SIG-M5 treated with dmso at 0.1 percent for 504 hours (cell line): ENCODE data around the gene CCN5.

Source experiments
- DNase-seq: peaks from one replicate; lab custom pipeline; 2025; ENCODE audit not compliant: unreplicated experiment; lab: John Stamatoyannopoulos, UW

Gene CCN5

DNA sequence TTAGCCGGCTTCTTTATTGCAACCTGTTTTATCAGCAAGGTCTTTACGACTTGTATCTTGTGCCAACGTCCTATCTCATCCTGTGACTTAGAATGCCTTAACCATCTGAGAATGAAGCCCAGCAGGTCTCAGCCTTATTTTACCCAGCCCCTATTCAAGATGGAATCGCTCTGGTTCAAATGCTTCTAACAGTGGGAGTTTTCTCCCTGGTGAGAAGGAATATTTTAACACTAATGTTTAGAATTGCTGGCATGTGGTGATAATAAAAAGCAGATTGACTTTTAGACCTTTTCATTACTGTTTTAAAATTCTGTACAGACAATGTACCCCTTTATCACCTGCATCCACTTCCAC, 20.6 kb downstream of the CCN5 start:
- no peak for DNase-seq

DNA sequence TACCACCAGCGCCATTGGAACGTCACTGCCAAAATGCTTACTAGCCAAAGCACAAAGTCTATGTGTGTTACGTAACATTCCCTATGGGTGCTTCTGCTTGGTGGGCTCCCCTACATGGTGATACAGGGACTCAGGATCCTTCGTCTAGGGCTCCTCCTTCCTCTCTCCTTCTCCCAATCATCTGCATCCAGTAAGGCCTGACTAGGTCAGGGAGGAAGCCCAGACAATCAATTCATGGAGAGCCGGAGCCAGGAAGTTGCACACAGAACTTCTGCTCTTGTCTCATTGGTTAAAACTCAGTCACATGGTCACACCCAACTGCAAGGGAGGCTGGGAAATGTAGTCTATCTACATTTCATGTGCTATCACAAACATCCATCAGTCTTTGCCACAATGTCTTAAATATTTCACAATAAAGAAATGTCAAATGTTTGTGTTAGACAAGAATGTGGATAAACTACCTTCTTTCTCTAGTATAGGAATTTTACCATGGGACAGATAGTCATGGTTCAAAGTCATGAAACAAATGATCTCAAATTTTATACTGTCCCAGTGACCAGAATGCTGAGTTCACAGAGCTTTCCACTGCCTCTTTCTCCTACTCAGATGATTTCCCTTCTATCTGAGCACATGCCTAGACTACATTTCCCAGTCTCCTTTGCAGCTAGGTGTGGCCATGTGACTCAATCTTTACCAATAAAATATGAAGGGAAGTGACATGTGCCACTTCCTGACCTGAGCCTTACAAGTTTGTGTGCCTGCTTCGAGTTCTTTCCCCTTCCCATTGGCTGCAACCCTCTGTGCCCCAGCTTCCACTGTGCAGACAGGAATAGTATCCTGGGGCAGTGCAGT, 21.2 kb downstream of the CCN5 start:
- peak; percentile 93 for DNase-seq

DNA sequence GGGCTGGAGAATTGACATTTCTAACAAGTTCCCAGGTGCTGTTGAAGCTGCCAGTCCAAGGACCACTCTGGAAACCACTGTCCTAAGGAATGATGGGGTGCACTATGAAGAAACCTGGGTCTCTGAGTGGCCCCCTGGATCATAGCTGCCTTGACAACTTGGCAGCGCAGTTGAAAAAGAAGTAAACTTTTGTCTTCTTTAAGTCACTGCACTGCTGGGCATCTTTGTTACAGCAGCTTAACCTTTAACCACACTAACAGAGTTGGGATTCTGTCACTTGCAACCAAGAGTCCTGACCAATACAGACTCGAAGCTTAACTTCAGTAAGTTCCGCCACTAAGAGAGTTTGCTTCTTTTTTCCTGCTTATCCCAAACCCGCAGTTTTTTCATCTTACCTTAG, 21.9 kb downstream of the CCN5 start:
- no peak for DNase-seq

DNA sequence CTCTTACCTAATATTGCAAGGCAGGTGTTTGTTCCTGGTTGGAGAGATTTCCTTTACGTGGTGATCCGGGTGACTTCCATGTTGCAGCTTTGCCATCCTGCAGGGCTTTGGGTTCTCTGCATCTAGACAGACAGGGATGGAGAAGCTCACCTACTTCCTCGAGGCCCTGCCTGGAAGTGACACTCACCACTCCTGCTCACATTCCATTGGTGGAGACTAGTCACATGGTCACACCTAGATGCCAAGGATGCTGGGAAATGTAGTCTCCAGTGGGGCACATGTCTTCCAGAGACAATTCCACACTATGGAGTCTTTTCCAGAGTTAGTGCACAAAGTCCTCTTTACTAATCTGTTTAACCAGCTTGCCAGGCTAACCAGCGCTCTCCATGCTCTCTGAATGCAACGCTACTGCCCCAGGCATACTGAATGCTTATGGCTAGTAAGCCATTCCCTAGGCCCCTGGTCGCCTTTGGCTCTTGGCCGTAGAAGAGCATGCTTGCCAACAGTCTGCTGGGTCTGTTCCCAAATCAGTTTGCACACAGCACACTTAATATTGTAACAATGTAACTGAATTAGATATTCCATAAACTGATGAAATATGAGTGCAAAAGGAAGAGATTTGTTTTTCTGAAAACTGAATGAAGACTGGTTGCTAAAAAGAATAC, 23.8 kb downstream of the CCN5 start:
- DNase-seq = peak; percentile 65

DNA sequence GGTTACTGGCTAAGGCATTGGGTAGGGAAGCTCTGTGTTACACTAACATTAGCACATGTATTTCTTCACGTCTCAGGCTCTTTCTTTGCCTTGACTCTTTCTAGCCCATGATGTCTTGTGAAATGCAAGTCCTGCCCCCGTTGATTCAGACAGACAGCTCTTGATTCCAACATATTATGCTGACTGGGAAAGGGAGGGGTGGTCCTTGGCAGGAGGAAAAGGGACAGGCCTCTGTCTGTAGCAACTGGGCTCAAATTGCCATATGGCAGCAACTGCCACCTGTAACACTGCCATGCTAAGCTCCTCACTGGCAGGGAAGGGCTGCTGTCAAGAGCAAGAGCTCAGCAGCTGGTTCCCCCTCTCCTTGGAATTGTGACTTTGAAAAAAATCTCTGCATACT, 24.8 kb downstream of the CCN5 start:
- no peak for DNase-seq

DNA sequence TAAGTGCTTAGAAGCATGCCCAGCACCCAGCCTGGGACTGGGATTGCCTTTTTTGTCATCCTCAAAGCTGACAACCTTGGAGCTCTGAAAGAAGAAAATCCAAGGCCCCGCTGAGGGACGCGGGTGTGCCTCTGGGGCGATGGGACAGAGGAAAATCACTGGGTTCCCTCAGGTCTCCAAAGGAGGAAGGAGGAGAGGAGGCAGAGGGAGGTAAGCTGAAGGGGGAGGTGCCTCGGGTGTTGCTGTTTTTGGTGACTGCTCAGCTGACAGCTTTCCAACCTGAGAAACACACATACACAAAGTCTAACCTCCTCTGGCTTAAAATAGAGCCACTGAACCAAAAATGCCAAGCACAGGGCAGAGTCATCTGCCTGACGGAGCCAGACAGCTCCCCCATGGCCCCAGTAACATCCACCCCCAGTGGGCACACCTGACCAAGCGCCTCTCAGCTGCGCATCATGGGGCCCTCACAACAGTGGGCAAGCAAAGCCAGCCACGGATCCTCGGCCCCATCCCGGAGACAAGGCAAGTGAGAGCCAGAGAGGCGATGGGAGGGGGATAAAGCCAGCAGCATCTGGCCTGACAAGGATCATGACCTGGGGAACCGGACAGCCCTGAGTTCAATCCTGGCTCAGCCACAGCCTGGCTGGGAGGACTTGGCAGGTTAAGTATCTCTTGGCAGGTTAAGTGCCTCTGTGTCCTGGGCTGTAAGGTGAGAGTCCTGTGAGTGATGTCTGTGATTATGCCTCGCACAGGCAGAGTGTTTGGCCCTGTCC, 27.3 kb downstream of the CCN5 start:
- DNase-seq = no peak

DNA sequence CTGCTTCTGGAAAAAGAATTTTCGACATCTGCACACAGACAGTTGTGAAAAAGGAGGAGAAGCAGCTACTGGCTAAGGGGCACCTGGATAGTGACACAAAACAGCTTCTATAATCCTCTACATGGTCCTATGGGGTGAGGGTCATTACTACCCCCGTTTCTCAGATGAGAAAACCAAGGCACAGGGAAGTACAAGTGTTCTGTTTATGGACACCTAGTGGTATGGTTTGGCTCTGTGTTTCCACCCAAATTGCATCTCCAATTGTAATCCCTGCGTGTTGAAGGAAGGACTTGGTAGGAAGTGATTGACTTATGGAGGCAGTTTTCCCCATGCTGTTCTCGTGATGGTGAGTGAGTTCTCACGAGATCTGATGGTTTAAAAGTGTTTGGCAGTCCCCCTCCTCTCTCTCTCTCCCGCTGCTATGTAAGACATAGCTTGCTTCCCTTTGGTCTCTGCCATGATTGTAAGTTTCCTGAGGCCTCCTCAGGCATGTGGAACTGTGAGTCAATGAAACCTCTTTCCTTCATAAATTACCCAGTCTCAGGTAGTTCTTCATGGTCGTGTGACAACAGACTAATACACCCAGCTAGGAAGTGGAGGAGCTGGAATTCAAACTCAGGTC, 28.0 kb downstream of the CCN5 start:
- DNase-seq = no peak

DNA sequence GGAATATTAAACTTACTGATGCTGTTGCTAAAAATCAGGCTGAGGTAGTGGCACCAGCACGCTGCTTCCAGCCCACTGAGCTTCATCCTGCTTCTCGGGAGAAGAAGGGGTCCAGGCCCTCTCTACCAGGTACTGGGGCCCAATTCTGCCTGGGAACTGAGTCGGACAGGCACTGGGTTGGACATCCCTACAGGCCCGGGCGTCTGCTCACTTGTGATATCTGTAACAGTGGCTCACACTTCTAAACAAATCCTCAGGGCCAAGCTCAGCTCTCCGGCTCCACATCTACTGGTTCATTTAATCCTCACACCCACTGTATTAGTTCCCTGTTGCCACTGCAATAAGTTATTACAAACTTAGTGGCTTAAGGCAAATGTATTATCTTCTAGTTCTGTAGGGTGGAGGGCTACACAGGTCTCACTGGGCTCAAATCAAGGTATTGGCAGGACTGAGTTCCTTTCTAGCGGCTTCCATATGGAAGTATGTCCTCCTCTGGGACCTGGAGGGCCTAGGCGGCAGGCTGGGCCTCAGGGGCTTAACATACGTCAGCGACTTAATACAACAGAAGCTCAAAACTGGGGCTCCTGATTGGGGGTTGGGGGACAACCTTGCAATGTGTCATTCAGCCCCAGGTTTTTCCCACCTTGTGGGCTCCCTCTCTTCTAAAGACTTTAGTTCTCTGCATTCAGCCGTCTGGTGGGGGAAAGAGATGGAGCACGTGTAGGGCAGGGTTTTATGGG, 28.9 kb downstream of the CCN5 start:
- no peak for DNase-seq

DNA sequence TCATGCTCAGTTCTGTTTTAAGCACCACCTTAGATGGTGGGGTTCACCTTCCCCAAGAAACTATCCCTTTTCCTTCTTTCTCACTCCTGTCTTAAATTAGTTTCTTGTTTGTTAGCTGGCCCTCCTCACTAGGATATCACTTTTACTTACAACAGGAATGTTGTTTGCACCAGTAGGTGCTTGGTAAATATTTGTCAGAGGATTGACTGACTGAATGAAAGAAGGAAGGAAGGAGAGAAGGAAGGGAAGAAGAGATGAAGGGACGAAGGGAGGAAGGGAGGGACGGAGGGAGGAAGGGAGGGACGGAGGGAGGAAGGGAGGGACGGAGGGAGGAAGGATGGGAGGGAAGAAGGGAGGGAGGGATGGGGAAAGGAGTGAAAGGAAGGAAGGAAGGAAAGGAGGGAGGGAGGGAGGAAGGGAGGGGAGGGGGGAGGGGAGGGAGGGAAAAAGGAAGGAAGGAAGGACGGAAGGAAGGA, 30.0 kb downstream of the CCN5 start:
- no peak for DNase-seq

DNA sequence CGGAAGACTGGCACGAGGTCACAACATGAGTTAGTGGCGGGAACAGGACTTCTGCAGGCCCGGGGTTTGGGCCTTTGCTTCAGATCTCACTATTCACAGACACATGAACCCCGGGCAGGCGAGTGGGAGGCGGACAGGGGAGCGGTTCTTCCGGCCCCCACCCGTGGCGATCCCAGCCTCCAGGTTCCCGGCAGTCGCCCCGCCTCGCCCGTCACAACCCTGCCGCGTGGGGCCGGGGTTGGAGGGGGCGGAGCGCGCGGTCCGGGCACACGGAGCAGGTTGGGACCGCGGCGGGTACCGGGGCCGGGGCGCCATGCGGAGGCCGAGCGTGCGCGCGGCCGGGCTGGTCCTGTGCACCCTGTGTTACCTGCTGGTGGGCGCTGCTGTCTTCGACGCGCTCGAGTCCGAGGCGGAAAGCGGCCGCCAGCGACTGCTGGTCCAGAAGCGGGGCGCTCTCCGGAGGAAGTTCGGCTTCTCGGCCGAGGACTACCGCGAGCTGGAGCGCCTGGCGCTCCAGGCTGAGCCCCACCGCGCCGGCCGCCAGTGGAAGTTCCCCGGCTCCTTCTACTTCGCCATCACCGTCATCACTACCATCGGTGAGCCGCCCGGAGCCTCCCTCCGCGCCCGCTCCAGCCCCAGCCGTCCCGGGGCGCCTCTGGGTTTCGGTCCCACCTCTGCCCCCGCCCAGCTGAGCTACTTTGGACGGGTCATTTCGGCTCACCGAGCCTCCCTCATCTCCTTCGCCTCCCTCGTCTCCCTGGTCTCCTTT, 30.6 kb downstream of the CCN5 start, which contains the start of gene KCNK15:
KCNK15 (plus strand) TSS at position 268 of the 769 bp plus-strand sequence; CDS start at position 314, 46 bp downstream.
- DNase-seq = no peak

DNA sequence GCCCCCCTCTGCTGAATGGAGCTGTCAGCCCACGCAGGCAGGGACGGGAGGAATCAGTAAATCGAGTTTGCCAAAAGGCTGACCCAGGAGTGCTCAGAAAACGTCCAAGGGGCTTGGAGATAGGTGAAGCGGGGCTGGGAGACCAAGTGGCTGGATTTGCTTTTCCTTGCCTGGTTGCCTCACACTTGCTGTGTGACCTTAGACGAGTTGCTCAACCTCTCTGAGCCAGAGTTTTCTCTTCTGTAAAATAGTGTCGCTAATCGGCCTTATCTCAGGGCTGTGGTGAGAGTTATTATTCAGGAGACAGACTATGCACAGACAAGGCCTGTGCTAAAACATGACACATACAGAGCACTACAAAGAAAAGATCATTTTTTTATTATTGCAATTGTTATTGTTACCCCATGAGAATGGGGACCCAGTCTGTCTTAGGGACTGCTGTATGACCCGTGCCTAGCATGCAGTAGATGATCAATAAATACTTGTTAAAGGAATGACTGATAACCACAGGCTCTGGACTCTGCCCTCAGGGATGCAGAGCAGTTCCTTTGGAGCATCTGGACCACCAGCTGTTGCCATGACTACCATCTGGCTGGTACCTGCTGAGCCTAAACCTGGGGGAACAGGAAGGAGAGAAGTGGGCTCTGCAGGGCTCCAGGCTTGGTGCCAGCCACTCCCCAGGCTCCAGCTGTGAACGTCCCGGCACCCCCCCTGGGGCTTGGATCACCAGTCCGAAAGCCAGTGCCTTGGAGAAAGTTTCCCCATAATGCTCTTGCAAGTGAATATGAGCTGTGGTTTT, 31.4 kb downstream of the CCN5 start:
- no peak for DNase-seq

DNA sequence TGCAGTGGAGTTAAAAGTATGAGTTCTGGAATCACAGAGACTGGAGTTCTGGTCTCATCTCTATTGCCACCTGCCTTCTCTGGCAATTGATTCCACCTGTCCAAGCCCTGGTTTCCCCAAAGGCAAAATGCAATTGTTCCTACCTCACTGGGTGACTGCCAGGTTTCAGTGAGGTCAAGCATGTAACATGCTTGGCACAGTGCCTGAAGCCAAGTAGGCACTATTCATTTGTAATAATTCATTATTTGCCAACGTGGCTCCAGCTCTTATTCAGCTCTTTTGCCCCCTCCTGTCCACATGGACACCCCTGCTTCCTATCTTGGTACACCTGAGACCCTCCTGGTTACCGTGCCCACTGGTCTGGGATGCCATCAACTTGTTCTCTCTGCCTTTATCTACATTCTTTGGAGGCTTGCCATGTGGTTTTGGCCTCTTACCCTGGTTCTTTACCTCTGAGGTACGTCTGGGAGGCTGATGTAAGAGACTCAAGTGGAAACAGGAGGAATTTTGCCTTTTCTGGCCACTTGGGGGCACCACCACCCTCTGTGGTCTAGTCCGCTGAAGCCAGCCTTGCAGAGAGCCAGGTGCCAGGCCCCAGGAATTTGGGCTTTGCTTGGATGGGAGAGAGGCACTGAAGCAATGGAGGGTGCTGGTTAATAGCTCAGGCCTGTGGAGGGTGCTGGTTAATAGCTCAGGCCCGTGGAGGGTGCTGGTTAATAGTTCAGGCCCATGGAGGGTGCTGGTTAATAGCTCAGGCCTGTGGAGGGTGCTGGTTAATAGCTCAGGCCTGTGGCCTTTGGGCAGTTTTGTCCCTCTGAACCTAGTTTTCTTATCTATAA, 32.2 kb downstream of the CCN5 start:
- DNase-seq = peak; percentile 52

DNA sequence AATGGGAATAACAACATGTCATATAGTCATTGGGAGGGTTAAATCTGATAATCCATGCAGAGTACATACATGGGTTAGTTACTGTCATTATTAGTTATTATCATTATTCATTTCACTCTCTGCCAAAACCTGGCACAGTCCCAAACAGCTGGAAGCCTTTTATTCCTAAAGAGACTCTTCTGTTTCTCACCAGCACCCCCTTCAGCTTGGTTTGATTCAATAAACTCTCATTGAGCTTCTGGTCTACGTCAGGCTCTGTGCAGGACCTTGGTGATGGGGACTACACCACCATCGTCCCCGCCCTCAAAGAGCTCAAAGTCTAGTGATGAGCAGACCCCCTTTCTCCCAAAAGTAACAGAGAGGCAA, 32.8 kb downstream of the CCN5 start:
- no peak for DNase-seq

DNA sequence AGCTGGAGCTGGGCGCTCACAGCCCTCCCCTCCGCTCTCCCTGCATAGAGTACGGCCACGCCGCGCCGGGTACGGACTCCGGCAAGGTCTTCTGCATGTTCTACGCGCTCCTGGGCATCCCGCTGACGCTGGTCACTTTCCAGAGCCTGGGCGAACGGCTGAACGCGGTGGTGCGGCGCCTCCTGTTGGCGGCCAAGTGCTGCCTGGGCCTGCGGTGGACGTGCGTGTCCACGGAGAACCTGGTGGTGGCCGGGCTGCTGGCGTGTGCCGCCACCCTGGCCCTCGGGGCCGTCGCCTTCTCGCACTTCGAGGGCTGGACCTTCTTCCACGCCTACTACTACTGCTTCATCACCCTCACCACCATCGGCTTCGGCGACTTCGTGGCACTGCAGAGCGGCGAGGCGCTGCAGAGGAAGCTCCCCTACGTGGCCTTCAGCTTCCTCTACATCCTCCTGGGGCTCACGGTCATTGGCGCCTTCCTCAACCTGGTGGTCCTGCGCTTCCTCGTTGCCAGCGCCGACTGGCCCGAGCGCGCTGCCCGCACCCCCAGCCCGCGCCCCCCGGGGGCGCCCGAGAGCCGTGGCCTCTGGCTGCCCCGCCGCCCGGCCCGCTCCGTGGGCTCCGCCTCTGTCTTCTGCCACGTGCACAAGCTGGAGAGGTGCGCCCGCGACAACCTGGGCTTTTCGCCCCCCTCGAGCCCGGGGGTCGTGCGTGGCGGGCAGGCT, 35.1 kb downstream of the CCN5 start:
- no peak for DNase-seq

DNA sequence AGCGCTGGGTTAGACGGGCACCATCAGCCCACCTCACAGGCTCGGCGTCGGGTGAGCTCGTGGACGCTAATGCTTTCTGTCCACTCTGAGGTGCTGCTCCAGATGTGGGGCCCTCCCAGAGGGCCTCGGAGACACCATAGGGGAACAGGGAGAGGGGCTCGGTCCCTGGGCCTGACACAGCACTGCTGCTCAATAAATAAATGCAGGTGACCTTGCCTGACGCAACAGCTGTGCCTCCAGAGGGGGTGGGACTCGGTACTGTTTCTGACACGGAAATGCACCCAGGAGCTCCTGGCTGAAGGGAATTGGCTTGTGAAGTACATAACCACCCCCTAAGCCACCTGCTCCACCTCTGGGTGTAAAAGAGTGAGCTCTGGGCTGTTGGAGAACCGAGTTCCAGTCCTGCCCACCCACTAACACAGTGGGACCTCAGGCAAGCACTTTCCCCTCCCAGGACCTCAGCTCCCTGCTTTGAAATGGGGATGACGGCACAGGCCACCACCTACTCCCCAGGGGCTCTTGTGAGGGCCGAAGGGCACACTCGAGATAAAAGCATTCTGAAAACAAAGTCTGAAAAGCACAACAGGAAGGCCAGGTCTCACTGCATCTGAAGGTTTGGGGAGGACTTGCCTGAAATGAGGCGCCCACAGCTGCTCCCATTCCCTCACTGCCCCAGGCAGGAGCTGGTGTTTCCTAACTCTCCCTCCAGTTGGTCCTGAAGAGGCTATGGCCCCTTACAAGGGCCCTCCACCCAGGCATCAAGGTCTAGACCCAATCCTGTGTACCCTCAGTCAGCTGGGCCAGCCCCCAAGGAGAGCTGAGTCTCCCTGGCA, 37.1 kb downstream of the CCN5 start:
- DNase-seq = no peak

DNA sequence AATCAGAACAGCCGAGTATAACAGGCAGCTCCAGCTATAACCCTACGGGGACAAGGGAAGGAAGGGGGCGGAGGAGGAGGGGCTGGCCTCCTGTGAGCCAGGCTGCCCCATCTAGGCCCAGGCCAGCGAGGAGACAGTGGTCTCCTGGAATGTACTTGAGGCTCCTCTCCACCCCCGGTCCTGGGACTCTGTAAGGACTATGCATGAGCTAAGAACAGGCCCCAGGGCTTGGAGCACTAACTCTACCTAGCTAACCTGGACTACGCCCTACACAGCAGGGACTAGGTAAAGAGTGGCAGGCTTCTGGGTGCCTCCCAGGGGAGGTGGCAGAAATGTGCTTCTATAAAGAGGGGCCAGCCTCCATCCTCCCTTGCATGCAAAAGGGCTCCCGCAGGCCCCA, 39.4 kb downstream of the CCN5 start:
- no peak for DNase-seq
